Prostate gland (tissue), 2 donors: ENCODE results near the gene ADAMTS2. TPM values are rescaled to one million over a fixed set of nuclear protein-coding genes. Genes with fewer than 3 reads are reported as not detected.

Source experiments
- DNase-seq: peaks from one replicate; pipeline ENCODE4 v3.0.0-alpha.2; 2019; ENCODE audit warnings: low spot score
- H3K27ac ChIP-seq, 2 donors: fragments of 200-600 bp; sonication (generic); 2 replicates each; pipeline ENCODE4 v1.5.1; 2017 to 2019
- H3K27me3 ChIP-seq: fragments of 200-600 bp; sonication (generic); replicated peaks from 2 replicates; pipeline ENCODE4 v1.5.1; 2019; ENCODE audit not compliant: insufficient read depth
- H3K36me3 ChIP-seq, 2 donors: fragments of 200-600 bp; sonication (generic); 1 replicate in 1 of 2; 2 replicates in 1 of 2; pipeline versions ENCODE4 v1.5.1 to v1.8.1; 2017 to 2019
- H3K4me1 ChIP-seq: fragments of 200-600 bp; sonication (generic); replicated peaks from 2 replicates; pipeline ENCODE4 v1.5.1; 2019
- H3K4me3 ChIP-seq, 2 donors: fragments of 200-600 bp; sonication (generic); 2 replicates each; pipeline ENCODE4 v1.5.1; 2017 to 2019
- H3K9me3 ChIP-seq: fragments of 200-600 bp; sonication (generic); 2 replicates; pipeline ENCODE4 v1.5.1; 2017
- CTCF ChIP-seq, 4 experiments: fragments of 200-600 bp in 2 of 4; fragments of 450-650 bp in 2 of 4; sonication (generic) in 2 of 4; IDR thresholded peaks; 1 replicate in 3 of 4; 2 replicates in 1 of 4; pipeline ENCODE4 v1.5.1; 2016 to 2019; ENCODE audit warnings: antibody characterized with exemption in 4 of 4, mild to moderate bottlenecking in 2 of 4, moderate library complexity in 2 of 4
- POLR2A ChIP-seq: fragments of 450-650 bp; IDR thresholded peaks from one replicate; pipeline ENCODE4 v1.6.1; 2016; ENCODE audit warnings: antibody characterized with exemption, mild to moderate bottlenecking
- POLR2AphosphoS5 ChIP-seq: sonication (generic); formaldehyde crosslinking; IDR thresholded peaks from one replicate; pipeline ENCODE4 v1.6.1; 2017; ENCODE audit warnings: antibody characterized with exemption
- WGBS: methylation state at CpG from one replicate; pipeline ENCODE4 v1.1.5; 2018; 5-methylcytosine and 5-hydroxymethylcytosine counted together
- intact Hi-C: fragments of 100-400 bp; cut with DNase I; formaldehyde crosslinking; loops from one replicate; pipeline ENCODE4 v1.14.2; 2022
- total RNA-seq, 2 donors: library from RNA; depleted of rRNA; stranded (reverse); fragments of >200 nt; gene quantifications; one replicate each; pipeline ENCODE4 v1.1.0, GENCODE V29; 2016

Gene ADAMTS2
- total RNA-seq, 2 donors from 2014 or later, result 2.0 to 20.3 TPM

DNA sequence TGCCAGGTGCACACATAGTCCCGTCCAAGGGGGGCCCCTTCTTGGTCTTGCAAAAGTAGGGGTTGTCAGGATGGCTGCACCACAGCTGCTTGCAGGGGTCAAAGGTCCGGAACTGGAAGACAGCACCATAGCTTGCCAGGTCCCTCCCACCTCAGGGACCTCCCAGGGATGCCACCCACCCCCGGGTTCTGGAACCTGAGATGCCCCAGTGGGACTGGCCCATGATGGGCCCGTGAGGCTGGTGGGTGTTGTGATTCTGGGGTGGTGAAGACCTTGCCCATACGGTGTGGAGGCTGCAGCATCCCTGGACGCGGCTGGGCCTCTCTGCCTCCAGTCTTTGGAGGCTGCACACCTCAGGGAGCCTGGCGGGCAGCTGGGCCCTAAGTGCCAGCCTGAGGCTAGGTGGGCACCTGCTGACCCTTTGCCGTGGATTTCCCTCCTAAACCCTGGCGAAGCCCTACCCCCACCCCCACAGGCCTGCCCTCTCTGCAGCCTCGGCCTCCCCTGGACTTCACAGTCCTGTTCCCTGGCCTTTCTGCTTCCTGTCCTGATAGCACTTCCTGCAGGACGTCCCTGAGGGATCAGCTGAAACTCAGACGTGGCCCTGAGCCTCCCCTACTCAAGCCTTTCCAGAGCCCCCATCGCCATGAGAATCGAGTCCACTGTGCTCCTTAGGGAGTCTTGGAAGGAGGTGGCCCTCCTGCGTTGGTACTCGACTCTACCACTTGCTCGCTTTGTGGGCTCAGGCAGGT, 192.9 kb downstream of the ADAMTS2 start:
- DNase-seq, result no peak
- WGBS, result 85% methylated on average over 17 of the region's 18 CpGs
- H3K27me3 ChIP-seq, result no peaks in the 10 kb centered on the region
- no peak for TF ChIP-seq POLR2A
- TF ChIP-seq POLR2AphosphoS5, result no peak
- TF ChIP-seq CTCF (IDR thresholded peaks at IDR 0.05), result no peak
- no peaks in the 10 kb centered on the region for H3K4me1 ChIP-seq
- H3K27ac ChIP-seq, result no peak overlapping the region
- no peaks in the 10 kb centered on the region for H3K9me3 ChIP-seq
- no peak overlapping the region for H3K4me3 ChIP-seq
- intact Hi-C loops, result no loop called here
- no peaks in the 10 kb centered on the region for H3K36me3 ChIP-seq

- no peak for DNase-seq
- Histone ChIP-seq H3K36me3 (no peaks in the 10 kb centered on the region), H3K4me1 (no peaks in the 10 kb centered on the region), H3K4me3 (no peak overlapping the region), H3K27ac (no peak overlapping the region), H3K9me3 (no peaks in the 10 kb centered on the region), H3K27me3 (no peaks in the 10 kb centered on the region)
- 89% methylated on average over 11 of the region's 11 CpGs for WGBS
- TF ChIP-seq CTCF (IDR thresholded peaks at IDR 0.05), result no peak
- no peak for TF ChIP-seq POLR2A
- no peak for TF ChIP-seq POLR2AphosphoS5
- intact Hi-C loops, result no loop called here
Observed at GRCh38 chr5:179151286-179152118, 193.8 kb downstream of the ADAMTS2 start.

- H3K9me3 ChIP-seq, result no peaks in the 10 kb centered on the region
- 80% methylated on average over 7 of the region's 7 CpGs for WGBS
- no peaks in the 10 kb centered on the region for H3K36me3 ChIP-seq
- H3K27ac ChIP-seq, result no peak overlapping the region
- no peak for DNase-seq
- no peak overlapping the region for H3K4me3 ChIP-seq
- no peaks in the 10 kb centered on the region for H3K27me3 ChIP-seq
- H3K4me1 ChIP-seq, result no peaks in the 10 kb centered on the region
- intact Hi-C loops, result no loop called here
- no peak for TF ChIP-seq POLR2AphosphoS5
- no peak for TF ChIP-seq POLR2A
- no peak for TF ChIP-seq CTCF (IDR thresholded peaks at IDR 0.05)
Observed at GRCh38 chr5:179150011-179150410, 195.2 kb downstream of the ADAMTS2 start.

GRCh38 chr5:179149278-179149677, 196.0 kb downstream of the ADAMTS2 start:
- Histone ChIP-seq H3K27ac (no peak overlapping the region), H3K9me3 (no peaks in the 10 kb centered on the region), H3K4me3 (no peak overlapping the region), H3K4me1 (no peaks in the 10 kb centered on the region), H3K27me3 (no peaks in the 10 kb centered on the region), H3K36me3 (no peaks in the 10 kb centered on the region)
- WGBS, result 90% methylated on average over 10 of the region's 10 CpGs
- DNase-seq, result no peak
- intact Hi-C loops, result no loop called here
- TF ChIP-seq POLR2A (no peak), POLR2AphosphoS5 (no peak), CTCF (IDR thresholded peaks at IDR 0.05) (no peak)
